NCI-H1694 treated with DMSO at 0.1 percent for 48 hours (cell line): ENCODE measurements around the gene CASP9.
"Not testable (repeated sequence)": the region's sequence is repeated elsewhere in the genome, so short reads cannot be mapped to it uniquely, and the experiment has no call there.

Source experiments
- DNase-seq: peaks from one replicate; lab custom pipeline; 2025; lab: John Stamatoyannopoulos, UW

Gene CASP9

GRCh38 chr1:15500184-15501178, 23.5 kb downstream of the CASP9 start:
- DNase-seq: no peak

- DNase-seq: no peak
Measured at GRCh38 chr1:15493869-15494390, 30.1 kb downstream of the CASP9 start.

- no peak for DNase-seq
Measured at GRCh38 chr1:15492596-15492995, 31.4 kb downstream of the CASP9 start.

- not testable (repeated sequence) for DNase-seq
Measured at GRCh38 chr1:15491010-15491409, 33.0 kb downstream of the CASP9 start.

GRCh38 chr1:15489052-15489736, 34.8 kb downstream of the CASP9 start:
- DNase-seq: peak; percentile 81

GRCh38 chr1:15488371-15488770, 35.6 kb downstream of the CASP9 start:
- no peak for DNase-seq

GRCh38 chr1:15486844-15487610, 37.0 kb downstream of the CASP9 start:
- not testable (repeated sequence) for DNase-seq

GRCh38 chr1:15485636-15486035, 38.4 kb downstream of the CASP9 start:
- no peak for DNase-seq

GRCh38 chr1:15484443-15484842, 39.6 kb downstream of the CASP9 start:
- not testable (repeated sequence) for DNase-seq

- no peak for DNase-seq
Measured at GRCh38 chr1:15483971-15484370, 40.0 kb downstream of the CASP9 start.

- not testable (repeated sequence) for DNase-seq
Measured at GRCh38 chr1:15482983-15483543, 41.0 kb downstream of the CASP9 start.

GRCh38 chr1:15482455-15482854, 41.6 kb downstream of the CASP9 start:
- not testable (repeated sequence) for DNase-seq

GRCh38 chr1:15479654-15480347, 44.2 kb downstream of the CASP9 start:
- DNase-seq: no peak

GRCh38 chr1:15477646-15478212, 46.3 kb downstream of the CASP9 start:
- DNase-seq: no peak

- no peak for DNase-seq
Measured at GRCh38 chr1:15476927-15477326, 47.1 kb downstream of the CASP9 start.

- DNase-seq: no peak
Measured at GRCh38 chr1:15475752-15476314, 48.2 kb downstream of the CASP9 start, which contains the start of gene CELA2B. Gene CELA2B, plus strand, starts transcription at chr1:15476104. Its CDS starts 22 bp downstream, at chr1:15476126.

- no peak for DNase-seq
Measured at GRCh38 chr1:15472587-15472986, 51.4 kb downstream of the CASP9 start.

GRCh38 chr1:15471723-15472122, 52.3 kb downstream of the CASP9 start:
- DNase-seq: not testable (repeated sequence)

- not testable (repeated sequence) for DNase-seq
Measured at GRCh38 chr1:15471067-15471466, 52.9 kb downstream of the CASP9 start.

GRCh38 chr1:15469821-15470448, 54.1 kb downstream of the CASP9 start:
- DNase-seq: peak; percentile 65
